NCI-H2081 (cell line): ENCODE measurements around the gene NR6A1.
"Not testable (repeated sequence)": the region's sequence is repeated elsewhere in the genome, so short reads cannot be mapped to it uniquely, and the experiment has no call there.

Source experiments
- DNase-seq, 2 experiments: peaks; one replicate each; lab custom pipeline; 2025; lab: John Stamatoyannopoulos, UW

The NR6A1 gene

GRCh38 chr9:124776954-124777648 lies 6.0 kb upstream of the NR6A1 start, which contains the start of gene OLFML2A:
TSS of gene OLFML2A (plus strand) at chr9:124777133. CDS start at chr9:124777271, 138 bp downstream.
- DNase-seq, result no peak

- no peak for DNase-seq
Measured at GRCh38 chr9:124776618-124776953, 5.5 kb upstream of the NR6A1 start.

- DNase-seq, result peak; percentile 67 to 70
Measured at GRCh38 chr9:124774129-124774978, 3.2 kb upstream of the NR6A1 start.

GRCh38 chr9:124773473-124774128 lies 2.5 kb upstream of the NR6A1 start:
- no peak for DNase-seq

GRCh38 chr9:124772877-124773276 lies 1.8 kb upstream of the NR6A1 start:
- not testable (repeated sequence) for DNase-seq

GRCh38 chr9:124771867-124772679 lies 962 bp upstream of the NR6A1 start:
- DNase-seq, result peak; percentile 62 to 71

GRCh38 chr9:124770359-124771020 lies 621 bp downstream of the NR6A1 start:
- DNase-seq, result no peak

- DNase-seq, result peak in 1 of 2 experiments; percentile 53
Measured at GRCh38 chr9:124769549-124770358, 1.4 kb downstream of the NR6A1 start.

GRCh38 chr9:124768750-124769548 lies 2.2 kb downstream of the NR6A1 start:
- peak in 1 of 2 experiments; percentile 27 for DNase-seq

- DNase-seq, result no peak
Measured at GRCh38 chr9:124768334-124768733, 2.8 kb downstream of the NR6A1 start.

- DNase-seq, result no peak
Measured at GRCh38 chr9:124767821-124768220, 3.3 kb downstream of the NR6A1 start.

- DNase-seq, result no peak
Measured at GRCh38 chr9:124766815-124767554, 4.1 kb downstream of the NR6A1 start.

GRCh38 chr9:124766326-124766725 lies 4.8 kb downstream of the NR6A1 start:
- DNase-seq, result no peak

- DNase-seq, result no peak
Measured at GRCh38 chr9:124765439-124765835, 5.7 kb downstream of the NR6A1 start.

- DNase-seq, result peak in 1 of 2 experiments; percentile 13
Measured at GRCh38 chr9:124764774-124765438, 6.2 kb downstream of the NR6A1 start.

- DNase-seq, result no peak
Measured at GRCh38 chr9:124762633-124763032, 8.5 kb downstream of the NR6A1 start.

GRCh38 chr9:124761710-124762109 lies 9.4 kb downstream of the NR6A1 start:
- no peak for DNase-seq

- DNase-seq, result no peak
Measured at GRCh38 chr9:124761196-124761595, 9.9 kb downstream of the NR6A1 start.
